IMR-90 (cell line): ENCODE results near the gene HSPA12A. TPM values are rescaled to one million over a fixed set of nuclear protein-coding genes. Genes with fewer than 3 reads are reported as not detected.

Experiments used
- ATAC-seq: fragments of 200-7000 bp; cut with Tn5 transposase; 2 replicates; pipeline ENCODE4 v1.9.1; 2020; ENCODE audit warnings: low read depth, mild to moderate bottlenecking, moderate library complexity
- BruUV-seq: library from RNA; stranded (reverse); fragments of 400-500 nt; replicated peaks from 2 replicates; lab custom pipeline; 2021; lab: Mats Ljungman, UMichigan
- CTCF ChIA-PET: fragments of 300-600 bp; formaldehyde crosslinking; extraction: SDS; loops from one replicate; lab custom pipeline; 2021; ENCODE audit warnings: antibody characterized with exemption; lab: Yijun Ruan, JAX
- POLR2A ChIA-PET: fragments of 300-600 bp; sonication (Branson Sonifier 250); formaldehyde crosslinking; loops from one replicate; lab custom pipeline; 2022; ENCODE audit warnings: antibody characterized with exemption; ENCODE audit not compliant: unreplicated experiment; lab: Charles Lee
- DNase-seq: peaks from one replicate; pipeline ENCODE4 v3.0.0; 2013
- H2AFZ ChIP-seq: replicated peaks from 2 replicates; pipeline ENCODE3; 2013; ENCODE audit warnings: low read length, mild to moderate bottlenecking; ENCODE audit not compliant: poor library complexity
- H2AK5ac ChIP-seq: 2 replicates; pipeline ENCODE4 v1.6.1; 2013; ENCODE audit warnings: low read depth, low read length, inconsistent platforms
- H2AK9ac ChIP-seq: replicated peaks from 2 replicates; pipeline ENCODE3; 2013; ENCODE audit warnings: mild to moderate bottlenecking, low read depth, low read length, moderate library complexity; ENCODE audit not compliant: poor library complexity
- H2BK120ac ChIP-seq: 2 replicates; pipeline ENCODE4 v1.6.1; 2013; ENCODE audit warnings: low read depth, low read length, inconsistent platforms
- H2BK15ac ChIP-seq: 3 replicates; pipeline ENCODE4 v1.6.1; 2013; ENCODE audit warnings: low read depth, low read length, inconsistent platforms
- H2BK20ac ChIP-seq: 2 replicates; pipeline ENCODE4 v1.6.1; 2013; ENCODE audit warnings: low read depth, mild to moderate bottlenecking, inconsistent platforms, low read length, moderate library complexity
- H2BK5ac ChIP-seq: 2 replicates; pipeline ENCODE4 v1.6.1; 2013; ENCODE audit warnings: mild to moderate bottlenecking, low read depth, low read length, inconsistent platforms; ENCODE audit not compliant: poor library complexity, severe bottlenecking
- H3K14ac ChIP-seq: replicated peaks from 2 replicates; pipeline ENCODE4 v1.6.1; 2013; ENCODE audit warnings: low read depth, low read length, inconsistent platforms
- H3K18ac ChIP-seq: 2 replicates; pipeline ENCODE4 v1.6.1; 2013; ENCODE audit warnings: low read depth, low read length, control low read depth
- H3K23ac ChIP-seq: 2 replicates; pipeline ENCODE4 v1.6.1; 2013; ENCODE audit warnings: low read depth, low read length, inconsistent platforms
- H3K27ac ChIP-seq: 2 replicates; pipeline ENCODE4 v1.5.1; 2013; ENCODE audit warnings: mild to moderate bottlenecking, control low read depth, low read length; ENCODE audit not compliant: insufficient read depth
- H3K27me3 ChIP-seq: 2 replicates; pipeline ENCODE4 v1.6.1; 2013; ENCODE audit warnings: low read length; ENCODE audit not compliant: control insufficient read depth, insufficient read depth
- H3K36me3 ChIP-seq: 2 replicates; pipeline ENCODE4 v1.6.1; 2013; ENCODE audit warnings: low read length, mixed read lengths; ENCODE audit not compliant: control insufficient read depth, insufficient read depth
- H3K4ac ChIP-seq: 2 replicates; pipeline ENCODE4 v1.6.1; 2013; ENCODE audit warnings: low read depth, low read length, inconsistent platforms
- H3K4me1 ChIP-seq: 2 replicates; pipeline ENCODE4 v1.6.1; 2013; ENCODE audit warnings: low read length, mixed read lengths; ENCODE audit not compliant: control insufficient read depth, insufficient read depth
- H3K4me2 ChIP-seq: 2 replicates; pipeline ENCODE4 v1.6.1; 2013; ENCODE audit warnings: low read depth, mild to moderate bottlenecking, control low read depth, low read length, moderate library complexity
- H3K4me3 ChIP-seq: 2 replicates; pipeline ENCODE4 v1.5.1; 2013; ENCODE audit warnings: low read depth, mild to moderate bottlenecking, control low read depth, low read length, moderate library complexity; ENCODE audit not compliant: insufficient read depth
- H3K56ac ChIP-seq: 2 replicates; pipeline ENCODE4 v1.6.1; 2013; ENCODE audit warnings: low read length, inconsistent platforms; ENCODE audit not compliant: insufficient read depth; ENCODE audit errors: extremely low read depth
- H3K79me1 ChIP-seq, 2 experiments: 2 replicates each; pipeline ENCODE4 v1.6.1; 2013; ENCODE audit warnings: low read length in 2 of 2, inconsistent platforms in 1 of 2, low read depth in 1 of 2
- H3K9ac ChIP-seq: 2 replicates; pipeline ENCODE4 v1.6.1; 2013; ENCODE audit warnings: low read depth, low read length, control low read depth
- H3K9me1 ChIP-seq: 2 replicates; pipeline ENCODE4 v1.6.1; 2013; ENCODE audit warnings: low read length, inconsistent platforms; ENCODE audit not compliant: insufficient read depth
- H3K9me3 ChIP-seq: 2 replicates; pipeline ENCODE4 v1.6.1; 2013; ENCODE audit warnings: low read length; ENCODE audit not compliant: control insufficient read depth, insufficient read depth
- H4K20me1 ChIP-seq: 2 replicates; pipeline ENCODE4 v1.6.1; 2013; ENCODE audit warnings: low read length, inconsistent platforms; ENCODE audit not compliant: insufficient read depth
- H4K5ac ChIP-seq: 2 replicates; pipeline ENCODE4 v1.6.1; 2013; ENCODE audit warnings: mild to moderate bottlenecking, low read depth, low read length, control low read depth
- H4K8ac ChIP-seq, 2 experiments: 2 replicates each; pipeline ENCODE4 v1.6.1; 2013; ENCODE audit warnings: low read depth in 2 of 2, low read length in 2 of 2, control low read depth in 1 of 2, inconsistent platforms in 1 of 2
- H4K91ac ChIP-seq: 2 replicates; pipeline ENCODE4 v1.6.1; 2013; ENCODE audit warnings: low read depth, low read length, inconsistent platforms; ENCODE audit not compliant: insufficient read depth
- CEBPB ChIP-seq: IDR thresholded peaks from 2 replicates; pipeline ENCODE4 v1.6.1; 2012; ENCODE audit warnings: low read depth, low read length, improper control_type of control experiment
- CHD1 ChIP-seq: IDR thresholded peaks from 2 replicates; pipeline ENCODE4 v1.6.1; 2012; ENCODE audit warnings: low read depth, low read length, improper control_type of control experiment
- CTCF ChIP-seq: conservative IDR thresholded peaks from 2 replicates; pipeline ENCODE4 v1.5.1; 2012; ENCODE audit warnings: mild to moderate bottlenecking, low read depth, low read length, improper control_type of control experiment
- ELK1 ChIP-seq: fragments of 150-350 bp; IDR thresholded peaks from 2 replicates; pipeline ENCODE4 v1.6.1; 2016; ENCODE audit warnings: low read depth, mild to moderate bottlenecking, low read length, moderate library complexity, borderline replicate concordance
- FOS ChIP-seq: fragments of 150-350 bp; IDR thresholded peaks from 2 replicates; pipeline ENCODE4 v1.6.1; 2016; ENCODE audit warnings: low read depth, low read length
- MAFK ChIP-seq: IDR thresholded peaks from 2 replicates; pipeline ENCODE4 v1.6.1; 2012; ENCODE audit warnings: low read depth, low read length, improper control_type of control experiment
- MAZ ChIP-seq: IDR thresholded peaks from 2 replicates; pipeline ENCODE4 v1.6.1; 2012; ENCODE audit warnings: low read depth, mild to moderate bottlenecking, low read length, improper control_type of control experiment, moderate library complexity, borderline replicate concordance
- MXI1 ChIP-seq: IDR thresholded peaks from 2 replicates; pipeline ENCODE4 v1.6.1; 2012; ENCODE audit warnings: low read depth, mild to moderate bottlenecking, low read length, moderate library complexity, borderline replicate concordance
- NFE2L2 ChIP-seq: fragments of 150-350 bp; IDR thresholded peaks from 2 replicates; pipeline ENCODE4 v1.6.1; 2016; ENCODE audit warnings: low read depth, mild to moderate bottlenecking, low read length
- POLR2A ChIP-seq: IDR thresholded peaks from 2 replicates; pipeline ENCODE4 v1.6.1; 2012; ENCODE audit warnings: mild to moderate bottlenecking, low read depth, low read length
- RAD21 ChIP-seq: IDR thresholded peaks from 2 replicates; pipeline ENCODE4 v1.6.1; 2012; ENCODE audit warnings: low read length, improper control_type of control experiment
- RFX5 ChIP-seq: IDR thresholded peaks from 2 replicates; pipeline ENCODE4 v1.8.0; 2012; ENCODE audit warnings: low read depth, mild to moderate bottlenecking, low read length, moderate library complexity
- SMC3 ChIP-seq: fragments of 150-350 bp; IDR thresholded peaks from 2 replicates; pipeline ENCODE4 v1.6.1; 2016; ENCODE audit warnings: low read depth, mild to moderate bottlenecking, antibody characterized with exemption, low read length, moderate library complexity
- WGBS, 2 experiments: methylation state at CpG; one replicate each; pipeline versions ENCODE4 v1.1.5 to v1.1.7; 2013; ENCODE audit warnings: missing lambda C conversion rate in 2 of 2; ENCODE audit not compliant: insufficient read length in 1 of 2; ENCODE audit errors: extremely low coverage in 2 of 2; 5-methylcytosine and 5-hydroxymethylcytosine counted together
- dilution Hi-C: fragments of 300-500 bp; cut with HindIII; formaldehyde crosslinking; loops from one replicate; pipeline ENCODE4 v1.14.3; 2018; ENCODE audit warnings: low sequenced_read_pairs; ENCODE audit not compliant: unreplicated experiment
- in situ Hi-C: fragments of 300-500 bp; cut with MboI; formaldehyde crosslinking; loops from 3 replicates; pipeline ENCODE4 v1.14.3; 2019; ENCODE audit warnings: low sequenced_read_pairs, inconsistent platforms, mixed read lengths
- intact Hi-C: fragments of 100-400 bp; cut with micrococcal nuclease; formaldehyde crosslinking; loops from 2 replicates; pipeline ENCODE4 v1.10.0; 2022
- polyA plus RNA-seq, 3 experiments: library from polyadenylated mRNA; depleted of rRNA; stranded (reverse); fragments of >200 nt; gene quantifications; 2 replicates each; pipeline ENCODE4 v1.2.3, GENCODE V29; 2012; ENCODE audit warnings: low replicate concordance in 1 of 3
- total RNA-seq: library from RNA; depleted of rRNA; stranded (reverse); fragments of >200 nt; gene quantifications from 2 replicates; pipeline ENCODE4 v1.2.3, GENCODE V29; 2012

The HSPA12A gene
- total and polyA plus RNA-seq, 2 of the 4 experiments (the other 2 are of a cell fraction): 16.1 to 16.7 TPM

GRCh38 chr10:116621476-116621875 is 120.9 kb downstream of the HSPA12A start:
- no peak overlapping the region for H2AK5ac ChIP-seq
- 65% methylated on average over 3 of the region's 8 CpGs; no CpG with 5 or more reads in 1 of the 2 experiments for WGBS, 2 experiments
- H3K4ac ChIP-seq: no peak overlapping the region
- H4K91ac ChIP-seq: no peak overlapping the region
- H3K9ac ChIP-seq: no peak overlapping the region
- in situ Hi-C loops (no loop called here), intact Hi-C loops (no loop called here), dilution Hi-C loops (no loop called here)
- no peaks in the 10 kb centered on the region for H3K9me1 ChIP-seq
- no peak overlapping the region for H3K27ac ChIP-seq
- no peak overlapping the region for H3K4me2 ChIP-seq
- H2BK120ac ChIP-seq: no peak overlapping the region
- H3K56ac ChIP-seq: no peak overlapping the region
- ATAC-seq: no peak
- H2AK9ac ChIP-seq: no peak overlapping the region
- H4K5ac ChIP-seq: no peak overlapping the region
- H3K79me1 ChIP-seq: no peaks in the 10 kb centered on the region
- no peak overlapping the region for H3K23ac ChIP-seq
- TF ChIP-seq ELK1: no peak
- no peak for TF ChIP-seq SMC3
- TF ChIP-seq CHD1: no peak
- TF ChIP-seq MAZ: no peak
- TF ChIP-seq MXI1: no peak
- no peak for TF ChIP-seq CTCF
- TF ChIP-seq CEBPB: no peak
- TF ChIP-seq POLR2A: no peak
- TF ChIP-seq MAFK: no peak
- TF ChIP-seq RAD21: no peak
- no peak for TF ChIP-seq RFX5
- TF ChIP-seq NFE2L2: no peak
- TF ChIP-seq FOS: no peak
- ChIA-PET POLR2A (no interaction called here), CTCF (no interaction called here)
- H3K36me3 ChIP-seq: no peaks in the 10 kb centered on the region
- no TSS peak for BruUV-seq
- no peak overlapping the region for H3K18ac ChIP-seq
- H4K20me1 ChIP-seq: no peaks in the 10 kb centered on the region
- H2BK15ac ChIP-seq: no peak overlapping the region
- no peaks in the 10 kb centered on the region for H3K9me3 ChIP-seq
- H3K4me3 ChIP-seq: no peak overlapping the region
- no peak overlapping the region for H2AFZ ChIP-seq
- no peak overlapping the region for H2BK5ac ChIP-seq
- no peak for DNase-seq
- no peak overlapping the region for H4K8ac ChIP-seq
- peaks cover 2% of the 10 kb centered on the region for H3K27me3 ChIP-seq
- no peak overlapping the region for H3K14ac ChIP-seq
- H2BK20ac ChIP-seq: no peak overlapping the region
- no peaks in the 10 kb centered on the region for H3K4me1 ChIP-seq
